Thoracic aorta (tissue), 2 donors: ENCODE measurements around the gene C21orf58. TPM values are rescaled to one million over a fixed set of nuclear protein-coding genes. Genes with fewer than 3 reads are reported as not detected.

Experiments
- ATAC-seq: fragments of 150-250 bp; one replicate; pipeline ENCODE4 v1.8.0; 2017; ENCODE audit warnings: low read depth; ENCODE audit not compliant: insufficient number of reproducible peaks, low FRiP score
- DNase-seq: peaks from one replicate; pipeline ENCODE4 v3.0.0-alpha.2; 2020; ENCODE audit warnings: low spot score
- H3K27ac ChIP-seq, 2 donors: fragments of 200-600 bp; sonication (generic); 1 replicate in 1 of 2; 2 replicates in 1 of 2; pipeline ENCODE4 v1.5.1; 2016; ENCODE audit warnings: mild to moderate bottlenecking in 2 of 2, moderate library complexity in 2 of 2
- H3K27me3 ChIP-seq: fragments of 200-600 bp; sonication (generic); replicated peaks from 2 replicates; pipeline ENCODE4 v1.6.0; 2016; ENCODE audit warnings: mild to moderate bottlenecking; ENCODE audit not compliant: insufficient read depth
- H3K36me3 ChIP-seq: fragments of 200-600 bp; sonication (generic); one replicate; pipeline ENCODE4 v1.5.1; 2016
- H3K4me1 ChIP-seq, 2 donors: fragments of 200-600 bp; sonication (generic); 1 replicate in 1 of 2; 2 replicates in 1 of 2; pipeline versions ENCODE4 v1.5.1 to v1.6.0; 2016; ENCODE audit warnings: low read depth in 2 of 2, mild to moderate bottlenecking in 1 of 2; ENCODE audit not compliant: control insufficient read depth in 1 of 2
- H3K4me3 ChIP-seq: fragments of 200-600 bp; sonication (generic); 2 replicates; pipeline ENCODE4 v1.5.1; 2016; ENCODE audit warnings: mild to moderate bottlenecking
- H3K9me3 ChIP-seq: fragments of 200-600 bp; sonication (generic); 2 replicates; pipeline ENCODE4 v1.5.1; 2016
- CTCF ChIP-seq: fragments of 200-600 bp; sonication (generic); IDR thresholded peaks from one replicate; pipeline ENCODE4 v1.5.1; 2019; ENCODE audit warnings: antibody characterized with exemption
- total RNA-seq, 2 donors: library from RNA; depleted of rRNA; stranded (reverse); fragments of >200 nt; gene quantifications; one replicate each; pipeline versions ENCODE4 v1.1.0 to v1.2.3, GENCODE V29; 2016

The C21orf58 gene
- total RNA-seq, 2 donors from 2014 or later = 0.81 to 3.2 TPM

- Histone ChIP-seq H3K4me3 (no peak overlapping the region), H3K4me1 (no peaks in the 10 kb centered on the region), H3K9me3 (no peaks in the 10 kb centered on the region), H3K36me3 (peaks cover 59% of the 10 kb centered on the region), H3K27ac (no peak overlapping the region), H3K27me3 (no peaks in the 10 kb centered on the region)
- DNase-seq = no peak
- no peak for ATAC-seq
- TF ChIP-seq CTCF = no peak
Observed at GRCh38 chr21:46349134-46349760, 25.6 kb upstream of the C21orf58 start.

GRCh38 chr21:46347791-46348381, 24.2 kb upstream of the C21orf58 start:
- peaks cover 46% of the 10 kb centered on the region for H3K36me3 ChIP-seq
- peak; percentile 72 for ATAC-seq

GRCh38 chr21:46347203-46347550, 23.5 kb upstream of the C21orf58 start:
- Histone ChIP-seq H3K27me3 (no peaks in the 10 kb centered on the region), H3K27ac (no peak overlapping the region), H3K36me3 (peaks cover 39% of the 10 kb centered on the region), H3K9me3 (no peaks in the 10 kb centered on the region), H3K4me1 (no peaks in the 10 kb centered on the region), H3K4me3 (no peak overlapping the region)
- no peak for ATAC-seq
- no peak for TF ChIP-seq CTCF
- no peak for DNase-seq

More at GRCh38 chr21:46347791-46348381, 24.2 kb upstream of the C21orf58 start:
- H3K27me3 ChIP-seq = no peaks in the 10 kb centered on the region
- H3K9me3 ChIP-seq = no peaks in the 10 kb centered on the region
- H3K4me1 ChIP-seq = no peaks in the 10 kb centered on the region
- H3K4me3 ChIP-seq = no peak overlapping the region
- peak; percentile 28 for TF ChIP-seq CTCF
- H3K27ac ChIP-seq = peak overlapping the region in 1 of 2 donors; percentile 31
- DNase-seq = no peak

- no peak for ATAC-seq
- no peak overlapping the region for H3K27ac ChIP-seq
- TF ChIP-seq CTCF = no peak
- H3K27me3 ChIP-seq = no peaks in the 10 kb centered on the region
- no peaks in the 10 kb centered on the region for H3K9me3 ChIP-seq
- H3K4me1 ChIP-seq = no peaks in the 10 kb centered on the region
- no peak overlapping the region for H3K4me3 ChIP-seq
- no peak for DNase-seq
- peaks cover 34% of the 10 kb centered on the region for H3K36me3 ChIP-seq
Observed at GRCh38 chr21:46346296-46347202, 22.9 kb upstream of the C21orf58 start.

GRCh38 chr21:46345861-46346260, 22.2 kb upstream of the C21orf58 start:
- ATAC-seq = no peak

More at GRCh38 chr21:46345861-46346260, 22.2 kb upstream of the C21orf58 start:
- no peaks in the 10 kb centered on the region for H3K4me1 ChIP-seq
- H3K36me3 ChIP-seq = peaks cover 27% of the 10 kb centered on the region
- no peak overlapping the region for H3K4me3 ChIP-seq
- H3K9me3 ChIP-seq = no peaks in the 10 kb centered on the region
- H3K27ac ChIP-seq = no peak overlapping the region
- no peak for DNase-seq
- no peaks in the 10 kb centered on the region for H3K27me3 ChIP-seq
- TF ChIP-seq CTCF = no peak
